ENCODE measurements around the gene KRT9.

DNA sequence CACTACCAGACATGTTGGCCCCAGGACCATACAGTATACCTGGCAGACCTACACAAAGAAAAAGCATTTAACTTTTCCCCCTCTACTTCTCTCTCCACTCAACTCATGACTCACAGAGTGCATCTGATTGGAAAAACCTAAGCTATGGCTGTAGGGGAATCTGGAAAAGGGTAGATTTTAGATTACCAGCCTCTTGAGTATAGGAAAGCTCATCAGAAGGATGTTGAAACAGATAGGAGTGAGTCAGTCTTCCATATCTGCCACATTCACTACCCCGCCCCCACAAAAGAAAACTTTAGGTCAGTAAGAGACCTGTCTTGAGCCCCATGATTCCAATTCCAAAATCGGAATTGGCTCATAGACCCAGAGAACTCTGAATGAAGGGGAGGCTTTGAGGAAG lies 12.3 kb downstream of the KRT9 start:
- TF ChIP-seq, protein P1, sequence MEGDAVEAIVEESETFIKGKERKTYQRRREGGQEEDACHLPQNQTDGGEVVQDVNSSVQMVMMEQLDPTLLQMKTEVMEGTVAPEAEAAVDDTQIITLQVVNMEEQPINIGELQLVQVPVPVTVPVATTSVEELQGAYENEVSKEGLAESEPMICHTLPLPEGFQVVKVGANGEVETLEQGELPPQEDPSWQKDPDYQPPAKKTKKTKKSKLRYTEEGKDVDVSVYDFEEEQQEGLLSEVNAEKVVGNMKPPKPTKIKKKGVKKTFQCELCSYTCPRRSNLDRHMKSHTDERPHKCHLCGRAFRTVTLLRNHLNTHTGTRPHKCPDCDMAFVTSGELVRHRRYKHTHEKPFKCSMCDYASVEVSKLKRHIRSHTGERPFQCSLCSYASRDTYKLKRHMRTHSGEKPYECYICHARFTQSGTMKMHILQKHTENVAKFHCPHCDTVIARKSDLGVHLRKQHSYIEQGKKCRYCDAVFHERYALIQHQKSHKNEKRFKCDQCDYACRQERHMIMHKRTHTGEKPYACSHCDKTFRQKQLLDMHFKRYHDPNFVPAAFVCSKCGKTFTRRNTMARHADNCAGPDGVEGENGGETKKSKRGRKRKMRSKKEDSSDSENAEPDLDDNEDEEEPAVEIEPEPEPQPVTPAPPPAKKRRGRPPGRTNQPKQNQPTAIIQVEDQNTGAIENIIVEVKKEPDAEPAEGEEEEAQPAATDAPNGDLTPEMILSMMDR (IDR thresholded peaks at IDR 0.05), result no peak
- no peak for TF ChIP-seq POLR2A (IDR thresholded peaks at IDR 0.05)

Data from esophagus squamous epithelium (tissue), 4 donors.